K562 (cell line): ENCODE data around the gene PTGR2. TPM values are rescaled to one million over a fixed set of nuclear protein-coding genes. Genes with fewer than 3 reads are reported as not detected.
A peak's percentile ranks its signal among the peaks of the same experiment; 100 is the strongest.

ENCODE experiments used
- CREBBP ChIP-seq: IDR thresholded peaks from one replicate; pipeline ENCODE4 v1.6.1; 2012; ENCODE audit warnings: low read depth, mild to moderate bottlenecking, control low read depth, inconsistent platforms, low read length
- CSDE1 ChIP-seq, 2 experiments: fragments of 450-650 bp; IDR thresholded peaks; 2 replicates each; pipeline ENCODE4 v1.6.1; 2016; ENCODE audit warnings: mild to moderate bottlenecking in 1 of 2
- HMG20A ChIP-seq: fragments of 450-650 bp; formaldehyde crosslinking; conservative IDR thresholded peaks from 2 replicates; pipeline ENCODE4 v1.4.0; 2020; ENCODE audit warnings: mild to moderate bottlenecking, mixed read lengths
- REST ChIP-seq, 2 experiments: fragments of 450-650 bp; formaldehyde crosslinking in 1 of 2; IDR thresholded peaks; 2 replicates each; pipeline versions ENCODE4 v1.4.0 to v1.6.1; 2014 to 2020; ENCODE audit warnings: mild to moderate bottlenecking in 2 of 2, borderline replicate concordance in 1 of 2, low read depth in 1 of 2
- ZNF12 ChIP-seq: sonication (generic); formaldehyde crosslinking; IDR thresholded peaks from 2 replicates; pipeline ENCODE4 v1.4.0; 2020; ENCODE audit warnings: mild to moderate bottlenecking, missing genetic modification reagents
- polyA plus RNA-seq, 8 experiments: library from polyadenylated mRNA; depleted of rRNA in 4 of 8; stranded (reverse) in 5 of 8; unstranded in 3 of 8; fragments of >200 nt; fragmentation: Nextera tagmentation in 2 of 8; fragmentation: Illumina TruSeq in 1 of 8; extraction: Ambion mirVana in 2 of 8; extraction: Trizol in 1 of 8; gene quantifications; 2 replicates each; pipeline versions ENCODE4 v1.2.1 to v1.2.3, GENCODE V29; 2011 to 2014; ENCODE audit warnings: inconsistent platforms in 1 of 8, missing spikeins in 1 of 8
- total RNA-seq, 7 experiments: library from RNA; depleted of rRNA in 6 of 7; stranded (reverse); fragments of >200 nt in 6 of 7; fragmentation: Illumina TruSeq in 2 of 7; extraction: Trizol in 2 of 7; gene quantifications; 2 replicates each; pipeline versions ENCODE4 v1.2.1 to v1.2.3, GENCODE V29; 2011 to 2021; ENCODE audit warnings: low replicate concordance in 1 of 7
- TF ChIP-seq, protein P1 (sequence below), 2 experiments: fragments of 450-650 bp; conservative IDR thresholded peaks; 2 replicates each; pipeline ENCODE4 v1.6.1; 2017; ENCODE audit warnings: mild to moderate bottlenecking in 2 of 2, moderate library complexity in 2 of 2

PTGR2 gene
- total and polyA plus RNA-seq, 9 of the 15 experiments (the other 6 are each of a cell fraction or from before 2014, with no cell fraction given), result 7.4 to 23.0 (median 13.0) TPM

DNA sequence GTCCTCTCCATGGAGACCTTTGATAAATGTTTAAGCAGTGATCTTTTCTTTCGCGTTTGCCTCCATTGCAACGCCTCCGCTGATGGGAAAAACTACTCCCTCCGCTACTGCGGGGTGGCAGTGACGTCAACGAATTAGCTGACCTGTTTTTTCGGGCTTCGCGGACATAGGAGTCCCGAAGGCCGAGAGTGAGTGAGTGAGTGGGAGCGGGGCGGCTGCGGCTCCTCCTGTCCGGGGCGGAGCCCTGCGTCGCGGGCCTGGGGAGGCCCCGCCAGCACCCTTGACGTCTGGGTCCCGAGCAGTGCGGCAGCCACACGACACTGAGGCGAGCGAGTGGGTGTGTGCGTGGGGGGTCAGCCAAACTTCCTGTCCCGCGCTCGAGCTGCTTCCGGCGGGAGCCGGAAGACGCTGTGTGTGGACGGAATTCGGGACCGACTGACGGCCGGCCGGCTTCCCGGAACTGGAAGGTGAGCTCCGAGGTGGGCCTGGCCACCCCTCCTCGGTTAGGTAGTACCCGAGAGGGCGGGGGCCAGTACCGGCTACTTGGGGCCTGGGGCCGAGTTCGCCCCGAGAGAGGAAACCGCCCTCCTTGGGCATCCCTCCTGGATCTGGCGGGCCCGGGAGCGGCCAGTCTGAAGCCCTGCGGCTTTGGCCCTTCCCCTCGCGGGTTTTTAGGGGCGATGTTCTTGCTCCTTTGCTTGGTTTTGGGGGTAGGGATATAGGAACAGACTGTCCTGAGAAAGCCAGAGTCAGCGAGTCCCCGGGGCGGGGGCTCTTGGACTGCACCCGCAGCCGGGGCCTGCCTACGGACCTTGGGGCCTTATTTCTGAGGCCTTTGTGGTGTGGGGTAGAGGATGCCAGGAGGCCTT is 35.1 kb downstream of the PTGR2 start, which contains the start of gene ZNF410 (continued):
- TF ChIP-seq REST (IDR thresholded peaks at IDR 0.05; ENCODE audit: borderline replicate concordance) (peak; percentile 14; the same call in 1 of the 2 replicates), REST (CRISPR knock-in tag; IDR thresholded peaks at IDR 0.05; ENCODE audit: low read depth) (peak; percentile 74; the same call in 1 of the 2 replicates), ZNF12 (CRISPR knock-in tag) (no peak), CREBBP (no peak), HMG20A (no peak), CSDE1 (IDR thresholded peaks at IDR 0.05) (no peak)
- TF ChIP-seq, protein P1, sequence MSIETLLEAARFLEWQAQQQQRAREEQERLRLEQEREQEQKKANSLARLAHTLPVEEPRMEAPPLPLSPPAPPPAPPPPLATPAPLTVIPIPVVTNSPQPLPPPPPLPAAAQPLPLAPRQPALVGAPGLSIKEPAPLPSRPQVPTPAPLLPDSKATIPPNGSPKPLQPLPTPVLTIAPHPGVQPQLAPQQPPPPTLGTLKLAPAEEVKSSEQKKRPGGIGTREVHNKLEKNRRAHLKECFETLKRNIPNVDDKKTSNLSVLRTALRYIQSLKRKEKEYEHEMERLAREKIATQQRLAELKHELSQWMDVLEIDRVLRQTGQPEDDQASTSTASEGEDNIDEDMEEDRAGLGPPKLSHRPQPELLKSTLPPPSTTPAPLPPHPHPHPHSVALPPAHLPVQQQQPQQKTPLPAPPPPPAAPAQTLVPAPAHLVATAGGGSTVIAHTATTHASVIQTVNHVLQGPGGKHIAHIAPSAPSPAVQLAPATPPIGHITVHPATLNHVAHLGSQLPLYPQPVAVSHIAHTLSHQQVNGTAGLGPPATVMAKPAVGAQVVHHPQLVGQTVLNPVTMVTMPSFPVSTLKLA (conservative IDR thresholded peaks at IDR 0.05), result peak; percentile 73 to 88
